NCI-H187 (cell line): Measurements from ENCODE around the gene GAPDH.
"Not testable (repeated sequence)": the region's sequence is repeated elsewhere in the genome, so short reads cannot be mapped to it uniquely, and the experiment has no call there.

ENCODE experiments used
- DNase-seq, 2 experiments: peaks; one replicate each; lab custom pipeline; 2025; lab: John Stamatoyannopoulos, UW

The GAPDH gene

GRCh38 chr12:6563448-6564050 is 29.2 kb downstream of the GAPDH start:
- DNase-seq: no peak

GRCh38 chr12:6567112-6567670 is 32.9 kb downstream of the GAPDH start:
- DNase-seq: no peak

DNA sequence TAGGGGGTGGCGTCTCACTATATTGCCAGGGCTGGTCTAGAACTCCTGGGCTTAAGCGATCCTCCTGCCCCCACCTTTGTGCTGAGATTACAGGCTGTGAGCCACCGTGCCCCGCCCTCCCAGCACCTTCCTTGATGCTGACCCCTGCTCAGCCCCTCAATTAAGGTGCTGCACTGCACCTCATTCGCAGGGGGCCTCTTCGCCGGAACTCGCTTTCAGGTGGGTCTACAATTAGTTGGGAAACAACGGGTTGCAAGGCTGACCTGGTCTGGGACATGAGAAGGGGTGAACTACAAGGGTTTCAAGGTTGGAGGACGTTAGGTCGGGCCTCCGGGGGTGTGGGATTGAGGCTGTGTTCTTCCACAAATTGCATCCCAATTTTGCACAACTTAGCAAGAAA is 35.0 kb downstream of the GAPDH start:
- no peak for DNase-seq

DNA sequence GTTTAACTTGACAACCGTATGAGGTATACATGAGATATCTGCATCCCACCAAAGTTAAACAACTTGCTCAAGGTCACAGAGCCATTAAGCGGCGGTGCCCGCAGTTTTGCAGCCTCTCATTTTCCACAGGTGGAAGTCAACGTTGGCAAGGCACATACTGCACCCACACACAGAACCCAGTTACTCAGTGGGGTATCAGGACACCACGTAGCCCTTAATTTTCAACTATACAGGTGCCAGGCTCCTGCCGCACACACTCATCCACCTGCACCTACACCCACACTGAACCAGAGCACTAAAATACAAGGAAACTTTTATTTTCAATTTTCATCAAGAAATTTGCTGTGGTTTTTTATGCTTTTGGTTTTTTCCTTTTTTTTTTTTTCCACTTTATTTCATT is 35.5 kb downstream of the GAPDH start:
- no peak for DNase-seq

DNA sequence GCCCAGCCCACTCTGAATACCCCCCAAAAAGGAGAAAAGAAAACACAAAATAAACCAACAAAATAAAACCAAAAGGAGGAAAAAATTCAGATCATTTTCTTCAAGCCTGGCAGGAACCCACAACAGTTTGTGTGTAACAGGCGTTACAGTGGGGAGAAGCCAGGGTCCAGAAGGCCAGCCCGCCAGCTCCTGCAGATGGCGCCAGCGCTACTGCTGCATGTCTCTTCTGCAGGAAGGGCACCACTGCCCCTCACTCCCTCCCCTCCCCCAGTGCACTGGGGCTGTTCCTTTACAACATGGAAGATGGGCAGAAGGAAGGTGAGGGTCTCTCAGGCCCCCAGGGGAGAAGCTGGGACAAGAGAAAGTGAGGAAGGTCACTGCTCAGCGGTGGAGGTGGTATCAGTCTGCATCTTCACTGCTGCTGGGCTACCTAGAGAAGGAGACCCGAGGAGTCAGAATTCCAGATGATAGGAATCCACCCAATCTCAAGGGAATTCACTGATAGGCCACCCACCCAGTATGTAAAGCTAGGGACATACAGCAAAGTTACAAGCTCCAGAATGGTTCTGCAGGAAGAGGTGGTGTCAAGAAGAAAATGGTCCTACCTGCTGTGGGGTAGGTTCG is 36.1 kb downstream of the GAPDH start:
- DNase-seq: no peak

GRCh38 chr12:6573001-6573400 is 38.7 kb downstream of the GAPDH start:
- no peak for DNase-seq

DNA sequence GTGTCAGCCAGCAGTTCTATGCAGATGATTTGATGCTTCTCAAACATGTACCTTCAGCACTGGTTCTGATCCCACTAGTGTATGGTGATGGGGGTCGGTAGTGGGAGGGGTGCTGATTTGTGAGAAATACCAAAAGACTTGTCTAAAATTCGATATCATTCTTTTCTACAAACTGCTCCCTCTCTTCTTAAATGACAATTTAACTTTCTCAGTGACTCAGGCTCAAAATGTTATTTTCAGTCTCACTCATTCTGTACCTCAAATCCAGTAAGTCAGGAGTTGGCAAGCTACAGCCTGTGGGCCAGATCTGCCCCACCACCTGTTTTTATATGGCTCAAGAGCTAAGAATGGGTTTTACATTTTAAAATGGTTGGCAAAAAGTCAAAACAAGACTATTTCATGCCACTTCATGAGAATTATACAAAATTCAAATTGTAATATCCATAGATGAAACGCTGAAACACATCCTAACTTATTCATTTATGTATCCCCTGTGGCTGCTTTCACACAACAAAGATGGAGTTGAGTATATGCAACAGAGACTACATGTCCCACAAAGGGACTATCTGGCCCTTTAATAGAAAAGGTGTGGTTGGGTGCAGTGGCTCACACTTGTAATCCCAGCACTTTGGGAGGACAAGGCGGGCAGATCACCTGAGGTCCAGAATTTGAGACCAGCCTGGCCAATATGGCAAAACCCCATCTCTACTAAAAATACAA is 40.4 kb downstream of the GAPDH start:
- DNase-seq: no peak

- no peak for DNase-seq
Observed at GRCh38 chr12:6575648-6576047, 41.3 kb downstream of the GAPDH start.

DNA sequence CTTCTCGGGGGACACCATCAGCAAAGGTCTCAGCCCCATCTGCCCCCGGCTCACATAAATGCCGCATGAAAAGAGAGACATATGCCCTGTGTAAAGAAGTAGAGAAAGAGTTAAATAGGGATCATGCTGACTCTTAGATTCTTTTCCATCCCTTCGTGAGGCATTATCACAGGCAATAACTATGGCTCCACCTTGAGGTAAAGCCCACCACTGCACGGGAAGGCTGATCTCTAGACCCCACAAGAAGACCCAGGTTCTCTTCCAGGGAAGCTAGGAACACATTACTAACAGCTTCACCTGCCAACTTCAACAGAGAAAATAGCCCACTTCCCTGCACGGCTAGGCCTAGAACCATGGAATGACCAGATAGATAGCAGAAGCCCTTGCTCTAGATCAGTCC is 47.9 kb downstream of the GAPDH start:
- DNase-seq: no peak

DNA sequence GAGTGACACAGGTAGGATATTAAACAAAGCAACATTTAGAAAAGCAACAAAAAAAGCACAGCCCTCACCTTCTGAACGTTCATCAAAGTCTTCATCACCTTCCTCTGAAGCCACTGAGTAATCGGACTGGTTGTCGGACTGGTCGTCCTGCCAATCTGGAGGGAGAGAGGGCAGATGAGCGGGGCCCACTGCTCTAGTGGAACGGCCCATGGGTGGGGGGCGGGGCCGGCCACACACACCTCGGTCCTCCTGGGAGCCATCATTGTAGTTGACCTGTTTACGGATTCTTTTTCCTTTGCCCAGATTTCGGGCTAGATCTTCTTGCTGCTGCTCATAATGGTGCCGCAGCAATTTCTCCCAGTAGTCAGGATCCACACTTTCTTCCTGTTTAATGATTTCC is 48.6 kb downstream of the GAPDH start:
- DNase-seq: no peak

DNA sequence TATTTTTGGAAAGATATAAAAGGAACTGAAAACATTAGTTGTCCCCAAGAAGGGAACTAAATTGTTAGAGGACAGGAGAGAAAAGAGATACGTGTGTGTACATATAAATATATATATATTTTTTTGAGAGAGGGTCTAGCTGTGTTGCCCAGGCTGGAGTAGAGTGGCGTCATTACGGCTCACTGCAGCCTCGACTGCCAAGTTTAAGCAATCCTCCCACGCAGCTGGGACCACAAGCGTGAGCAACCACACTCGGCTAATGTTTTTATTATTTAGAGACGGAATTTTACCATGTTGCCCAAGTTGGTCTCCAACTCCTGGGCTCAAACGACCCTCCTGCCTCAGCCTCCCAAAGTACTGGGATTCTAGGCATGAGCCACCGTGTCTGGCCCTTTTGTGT is 50.0 kb downstream of the GAPDH start:
- DNase-seq: no peak

- DNase-seq: not testable (repeated sequence)
Observed at GRCh38 chr12:6586569-6586968, 52.3 kb downstream of the GAPDH start.
